ENCODE measurements around the gene CCNT1.

GRCh38 chr12:48686037-48686595 lies 30.4 kb downstream of the CCNT1 start:
- TF ChIP-seq CTCF (IDR thresholded peaks at IDR 0.05), result no peak
- TF ChIP-seq POLR2A (IDR thresholded peaks at IDR 0.05), result no peak
